IPS-15b (cell line): Measurements from ENCODE around the gene STX16.
"Not testable (repeated sequence)": the region's sequence is repeated elsewhere in the genome, so short reads cannot be mapped to it uniquely, and the experiment has no call there.

Experiments
- H3K27me3 ChIP-seq: one replicate; pipeline ENCODE4 v1.6.1; 2013; ENCODE audit warnings: low read length; ENCODE audit not compliant: control insufficient read depth, insufficient read depth
- H3K36me3 ChIP-seq: one replicate; pipeline ENCODE4 v1.6.1; 2013; ENCODE audit warnings: low read length; ENCODE audit not compliant: control insufficient read depth, insufficient read depth
- H3K4me1 ChIP-seq: one replicate; pipeline ENCODE4 v1.6.1; 2013; ENCODE audit warnings: mild to moderate bottlenecking, low read length; ENCODE audit not compliant: control insufficient read depth, insufficient read depth
- H3K4me3 ChIP-seq: one replicate; pipeline ENCODE4 v1.5.1; 2013; ENCODE audit warnings: low read depth, low read length
- H3K9ac ChIP-seq: one replicate; pipeline ENCODE4 v1.6.1; 2013; ENCODE audit warnings: low read depth, mild to moderate bottlenecking, low read length
- H3K9me3 ChIP-seq: one replicate; pipeline ENCODE4 v1.6.1; 2013; ENCODE audit warnings: mild to moderate bottlenecking, low read length; ENCODE audit not compliant: control insufficient read depth, insufficient read depth

The STX16 gene

GRCh38 chr20:58722877-58723627 lies 72.0 kb downstream of the STX16 start:
- no peak overlapping the region for H3K9ac ChIP-seq
- no peaks in the 10 kb centered on the region for H3K4me1 ChIP-seq
- no peaks in the 10 kb centered on the region for H3K36me3 ChIP-seq
- no peak overlapping the region for H3K4me3 ChIP-seq
- H3K27me3 ChIP-seq, result no peaks in the 10 kb centered on the region
- no peaks in the 10 kb centered on the region for H3K9me3 ChIP-seq

DNA sequence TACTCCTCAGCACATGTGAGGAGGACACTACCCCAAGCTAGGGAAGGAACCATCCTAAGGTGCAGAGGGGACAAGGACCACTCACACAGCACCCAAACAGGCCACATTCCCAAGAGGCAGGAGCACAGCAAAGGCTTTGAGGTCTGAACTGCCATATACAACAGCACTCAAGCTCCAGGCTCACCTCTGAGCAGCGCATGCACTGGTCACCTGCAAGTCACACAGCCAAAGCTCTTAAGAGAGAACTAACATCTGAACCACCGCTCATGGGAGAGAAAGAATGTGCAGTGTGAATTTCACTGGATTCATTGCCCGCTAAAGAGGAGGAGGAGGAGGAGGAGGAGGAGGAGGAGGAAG lies 72.5 kb downstream of the STX16 start:
- no peak overlapping the region for H3K4me3 ChIP-seq
- no peaks in the 10 kb centered on the region for H3K27me3 ChIP-seq
- no peak overlapping the region for H3K9ac ChIP-seq
- H3K9me3 ChIP-seq, result no peaks in the 10 kb centered on the region
- H3K36me3 ChIP-seq, result no peaks in the 10 kb centered on the region
- no peaks in the 10 kb centered on the region for H3K4me1 ChIP-seq

DNA sequence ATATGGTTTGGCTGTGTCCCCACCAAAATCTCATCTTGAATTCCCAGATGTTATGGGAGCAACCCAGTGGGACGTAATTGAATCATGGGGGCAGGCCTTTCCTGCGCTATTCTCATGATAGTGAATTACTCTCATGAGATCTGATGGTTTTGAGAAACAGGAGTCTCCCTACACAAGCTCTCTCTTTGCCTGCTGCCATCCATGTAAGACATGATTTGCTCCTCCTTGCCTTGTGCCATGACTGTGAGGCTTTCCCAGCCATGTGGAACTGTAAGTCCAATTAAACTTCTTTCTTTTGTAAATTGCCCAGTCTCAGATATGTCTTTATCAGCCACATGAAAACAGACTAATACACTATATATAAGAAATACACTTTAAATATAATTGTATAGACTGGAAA lies 75.1 kb downstream of the STX16 start:
- H3K4me1 ChIP-seq, H3K9me3 ChIP-seq: not testable (repeated sequence)

More for the DNA sequence above, 75.1 kb downstream of the STX16 start:
- H3K9ac ChIP-seq, H3K36me3 ChIP-seq, H3K4me3 ChIP-seq, H3K27me3 ChIP-seq: not testable (repeated sequence)
